Kidney epithelial cell (primary cell): Measurements from ENCODE around the gene GFPT1. TPM values are rescaled to one million over a fixed set of nuclear protein-coding genes. Genes with fewer than 3 reads are reported as not detected.

Experiments
- DNase-seq: peaks from one replicate; pipeline ENCODE4 v3.0.0-alpha.2; 2010; ENCODE audit warnings: low read depth
- H3K27me3 ChIP-seq: 2 replicates; pipeline ENCODE4 v1.6.0; 2011; ENCODE audit warnings: low read length; ENCODE audit not compliant: control insufficient read depth, insufficient read depth
- H3K36me3 ChIP-seq: 2 replicates; pipeline ENCODE4 v1.5.1; 2011; ENCODE audit warnings: low read length; ENCODE audit not compliant: control insufficient read depth, insufficient read depth
- H3K4me3 ChIP-seq: 2 replicates; pipeline ENCODE4 v1.5.1; 2011; ENCODE audit warnings: low read depth, mild to moderate bottlenecking, control low read depth, low read length
- total RNA-seq: library from RNA; depleted of rRNA; stranded (reverse); fragments of >200 nt; gene quantifications from 2 replicates; pipeline ENCODE4 v1.2.3, GENCODE V29; 2015
- TF ChIP-seq, protein P1 (sequence below): IDR thresholded peaks from 2 replicates; pipeline ENCODE4 v1.5.1; 2011; ENCODE audit warnings: mild to moderate bottlenecking, moderate library complexity, low read length, control low read depth, inconsistent platforms; ENCODE audit not compliant: insufficient read depth, poor library complexity, severe bottlenecking

GFPT1 gene
- total RNA-seq, 1 donor from 2014 or later: 59.5 TPM

DNA sequence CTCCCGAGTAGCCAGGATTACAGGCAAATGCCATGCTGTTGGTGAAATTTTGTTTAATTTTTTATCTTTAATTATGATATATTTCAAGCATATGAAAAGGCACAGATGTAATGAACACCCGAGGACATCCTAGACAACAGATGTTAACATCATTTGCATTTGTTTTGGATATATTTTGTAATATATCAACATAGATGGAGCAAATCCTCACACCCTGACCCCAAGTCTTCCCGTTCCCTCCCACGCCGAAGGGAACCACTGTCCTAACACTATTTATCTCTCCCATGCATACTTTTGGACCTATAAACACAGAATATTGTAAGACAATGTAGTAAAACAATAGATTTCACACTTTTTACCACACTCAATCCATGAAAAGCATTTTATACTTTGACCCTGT lies 99.5 kb downstream of the GFPT1 start:
- H3K27me3 ChIP-seq: no peaks in the 10 kb centered on the region

DNA sequence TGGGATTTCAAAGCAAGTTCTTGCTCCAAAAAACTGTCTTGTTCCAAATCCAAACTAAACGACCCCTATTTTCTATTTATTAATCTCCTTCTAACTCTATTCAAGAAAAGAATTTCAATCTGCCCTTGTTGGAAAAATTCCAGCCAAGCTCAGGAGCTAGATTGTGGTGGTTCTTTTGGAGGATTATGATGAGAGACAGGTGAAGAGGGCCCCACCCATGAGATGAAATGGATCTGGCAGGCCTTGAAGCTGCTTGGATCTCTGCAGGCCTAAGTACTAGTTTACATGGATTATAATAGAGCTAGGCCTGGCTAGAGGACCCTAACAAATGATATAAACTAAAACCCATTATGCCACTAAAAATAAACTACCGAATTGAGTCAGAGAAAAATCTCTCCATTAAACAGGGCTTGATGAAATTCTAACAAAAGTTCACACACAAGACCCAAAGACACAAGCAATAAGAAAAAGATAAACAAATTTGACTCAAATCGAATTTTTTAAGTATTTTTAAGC lies 101.6 kb downstream of the GFPT1 start:
- TF ChIP-seq, protein P1, sequence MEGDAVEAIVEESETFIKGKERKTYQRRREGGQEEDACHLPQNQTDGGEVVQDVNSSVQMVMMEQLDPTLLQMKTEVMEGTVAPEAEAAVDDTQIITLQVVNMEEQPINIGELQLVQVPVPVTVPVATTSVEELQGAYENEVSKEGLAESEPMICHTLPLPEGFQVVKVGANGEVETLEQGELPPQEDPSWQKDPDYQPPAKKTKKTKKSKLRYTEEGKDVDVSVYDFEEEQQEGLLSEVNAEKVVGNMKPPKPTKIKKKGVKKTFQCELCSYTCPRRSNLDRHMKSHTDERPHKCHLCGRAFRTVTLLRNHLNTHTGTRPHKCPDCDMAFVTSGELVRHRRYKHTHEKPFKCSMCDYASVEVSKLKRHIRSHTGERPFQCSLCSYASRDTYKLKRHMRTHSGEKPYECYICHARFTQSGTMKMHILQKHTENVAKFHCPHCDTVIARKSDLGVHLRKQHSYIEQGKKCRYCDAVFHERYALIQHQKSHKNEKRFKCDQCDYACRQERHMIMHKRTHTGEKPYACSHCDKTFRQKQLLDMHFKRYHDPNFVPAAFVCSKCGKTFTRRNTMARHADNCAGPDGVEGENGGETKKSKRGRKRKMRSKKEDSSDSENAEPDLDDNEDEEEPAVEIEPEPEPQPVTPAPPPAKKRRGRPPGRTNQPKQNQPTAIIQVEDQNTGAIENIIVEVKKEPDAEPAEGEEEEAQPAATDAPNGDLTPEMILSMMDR: no peak
- H3K4me3 ChIP-seq: no peak overlapping the region
- H3K27me3 ChIP-seq: no peaks in the 10 kb centered on the region
- no peak for DNase-seq
- no peaks in the 10 kb centered on the region for H3K36me3 ChIP-seq

More for the DNA sequence above, 99.5 kb downstream of the GFPT1 start:
- H3K4me3 ChIP-seq: no peak overlapping the region
- no peak for DNase-seq
- TF ChIP-seq, protein P1: no peak
- H3K36me3 ChIP-seq: no peaks in the 10 kb centered on the region

DNA sequence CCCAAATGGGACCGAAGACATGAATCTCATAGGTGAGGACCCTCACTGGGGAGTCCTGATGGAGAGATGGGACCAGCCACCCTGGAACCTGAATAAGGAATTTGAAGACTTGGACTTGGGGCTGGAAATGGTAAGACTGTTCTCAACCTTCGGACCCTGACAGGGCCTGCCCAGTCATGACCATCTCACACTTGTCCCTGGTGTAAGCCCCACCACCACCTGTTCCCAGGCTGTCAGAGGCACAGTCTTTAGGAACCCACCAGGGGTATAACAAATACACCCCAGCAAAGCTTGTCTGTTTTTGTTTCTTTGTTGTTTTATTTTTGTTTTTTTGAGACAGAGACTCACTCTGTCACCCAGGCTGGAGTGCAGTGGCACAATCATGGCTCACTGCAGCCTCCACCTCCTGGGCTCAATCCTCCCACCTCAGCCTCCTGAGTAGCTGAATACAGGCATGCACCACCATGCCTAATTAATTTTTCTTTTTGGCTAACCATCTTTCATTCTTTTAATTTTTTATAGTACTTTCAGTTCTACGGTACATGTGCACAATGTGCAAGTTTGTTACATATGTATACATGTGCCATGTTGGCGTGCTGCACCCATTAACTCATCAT lies 106.1 kb downstream of the GFPT1 start:
- no peaks in the 10 kb centered on the region for H3K27me3 ChIP-seq
- no peaks in the 10 kb centered on the region for H3K36me3 ChIP-seq
- TF ChIP-seq, protein P1: no peak
- H3K4me3 ChIP-seq: no peak overlapping the region
- DNase-seq: no peak

DNA sequence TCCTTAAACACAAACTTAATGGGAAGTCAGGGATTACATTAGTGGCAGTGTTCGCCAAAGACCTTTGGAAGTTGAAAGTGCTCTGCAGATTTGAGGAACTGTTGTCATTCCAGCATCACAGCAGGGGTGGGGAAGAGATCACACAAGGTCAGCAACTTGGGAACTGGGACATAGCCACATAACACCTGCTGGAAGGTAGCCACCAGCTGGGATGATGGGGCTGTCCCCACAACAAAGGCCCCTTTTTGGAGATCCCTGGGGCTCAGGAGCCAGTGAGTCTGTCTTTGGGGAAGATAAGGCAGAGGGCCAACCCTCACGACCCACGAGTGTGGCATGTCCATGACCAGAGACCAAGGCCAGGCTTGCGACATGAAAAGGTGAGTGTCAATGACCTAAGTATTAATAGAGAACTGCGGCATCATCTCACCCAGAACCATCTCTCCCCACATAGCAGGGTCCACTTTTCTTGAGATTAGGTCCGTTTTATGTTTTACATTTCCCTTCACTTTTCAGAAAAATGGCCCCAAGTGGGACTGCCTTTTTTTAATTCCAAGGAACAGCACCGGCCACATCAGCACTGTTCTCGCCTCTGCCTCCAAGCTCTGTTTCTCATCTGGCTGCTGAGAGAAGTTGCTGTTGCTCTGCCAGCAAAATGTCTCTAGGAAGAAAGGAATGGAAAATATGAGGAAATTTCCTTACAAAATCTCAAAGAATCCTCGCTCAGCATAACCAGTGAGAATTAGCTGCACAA lies 106.9 kb downstream of the GFPT1 start:
- TF ChIP-seq, protein P1: no peak
- no peaks in the 10 kb centered on the region for H3K36me3 ChIP-seq
- no peak for DNase-seq
- H3K27me3 ChIP-seq: no peaks in the 10 kb centered on the region
- no peak overlapping the region for H3K4me3 ChIP-seq

DNA sequence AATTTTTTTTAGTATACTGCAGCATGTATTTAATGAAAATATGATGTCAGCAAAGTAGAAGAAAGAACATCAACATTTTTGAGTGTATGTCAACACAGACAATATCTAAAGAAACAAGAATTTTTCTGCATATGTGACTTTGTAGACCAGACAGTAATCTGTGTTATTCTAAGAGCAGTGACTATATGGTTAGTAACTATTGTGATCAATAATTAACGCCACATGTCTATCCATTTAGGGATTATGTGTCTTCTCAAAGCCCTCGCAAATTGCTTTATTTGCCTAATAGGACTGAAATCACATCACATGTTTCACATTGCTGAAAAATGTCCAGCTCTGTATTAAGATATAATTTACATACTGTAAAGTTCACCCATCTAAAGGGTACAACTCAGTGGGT lies 107.8 kb downstream of the GFPT1 start:
- TF ChIP-seq, protein P1: no peak
- H3K36me3 ChIP-seq: no peaks in the 10 kb centered on the region
- no peaks in the 10 kb centered on the region for H3K27me3 ChIP-seq
- no peak for DNase-seq
- H3K4me3 ChIP-seq: no peak overlapping the region

DNA sequence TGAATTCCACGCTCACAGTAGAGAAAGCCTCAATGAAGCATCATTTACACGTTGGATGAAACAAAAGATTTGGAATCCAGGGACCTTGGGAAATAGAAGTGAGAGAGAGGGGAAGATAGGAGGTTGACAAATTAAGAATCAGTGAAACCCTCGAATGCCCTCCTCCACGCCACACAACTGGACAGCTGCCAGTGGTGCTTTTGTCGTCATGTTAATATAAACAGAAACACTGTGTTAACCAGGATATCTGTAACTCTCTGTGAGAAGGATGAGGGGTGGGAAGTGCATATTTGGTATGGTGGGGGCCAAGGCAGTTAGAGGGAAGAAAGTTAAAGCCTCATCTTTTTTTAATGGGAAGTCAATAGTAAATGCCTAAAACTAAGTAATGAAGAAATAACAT lies 108.7 kb downstream of the GFPT1 start:
- TF ChIP-seq, protein P1: no peak
- H3K36me3 ChIP-seq: no peaks in the 10 kb centered on the region
- H3K4me3 ChIP-seq: no peak overlapping the region
- DNase-seq: no peak
- H3K27me3 ChIP-seq: no peaks in the 10 kb centered on the region
